Measurements from ENCODE around the gene VOPP1.
"Not testable (repeated sequence)": the region's sequence is repeated elsewhere in the genome, so short reads cannot be mapped to it uniquely, and the experiment has no call there.

VOPP1 gene

GRCh38 chr7:55476852-55477780, 95.2 kb downstream of the VOPP1 start:
- H3K4me3 ChIP-seq (ENCODE audit: low read depth, low read length): no peak overlapping the region
- DNase-seq (ENCODE audit: low read depth): no peak
- TF ChIP-seq, protein P1, sequence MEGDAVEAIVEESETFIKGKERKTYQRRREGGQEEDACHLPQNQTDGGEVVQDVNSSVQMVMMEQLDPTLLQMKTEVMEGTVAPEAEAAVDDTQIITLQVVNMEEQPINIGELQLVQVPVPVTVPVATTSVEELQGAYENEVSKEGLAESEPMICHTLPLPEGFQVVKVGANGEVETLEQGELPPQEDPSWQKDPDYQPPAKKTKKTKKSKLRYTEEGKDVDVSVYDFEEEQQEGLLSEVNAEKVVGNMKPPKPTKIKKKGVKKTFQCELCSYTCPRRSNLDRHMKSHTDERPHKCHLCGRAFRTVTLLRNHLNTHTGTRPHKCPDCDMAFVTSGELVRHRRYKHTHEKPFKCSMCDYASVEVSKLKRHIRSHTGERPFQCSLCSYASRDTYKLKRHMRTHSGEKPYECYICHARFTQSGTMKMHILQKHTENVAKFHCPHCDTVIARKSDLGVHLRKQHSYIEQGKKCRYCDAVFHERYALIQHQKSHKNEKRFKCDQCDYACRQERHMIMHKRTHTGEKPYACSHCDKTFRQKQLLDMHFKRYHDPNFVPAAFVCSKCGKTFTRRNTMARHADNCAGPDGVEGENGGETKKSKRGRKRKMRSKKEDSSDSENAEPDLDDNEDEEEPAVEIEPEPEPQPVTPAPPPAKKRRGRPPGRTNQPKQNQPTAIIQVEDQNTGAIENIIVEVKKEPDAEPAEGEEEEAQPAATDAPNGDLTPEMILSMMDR (IDR thresholded peaks at IDR 0.05; ENCODE audit: low read depth, low read length, missing control alignments): no peak

DNA sequence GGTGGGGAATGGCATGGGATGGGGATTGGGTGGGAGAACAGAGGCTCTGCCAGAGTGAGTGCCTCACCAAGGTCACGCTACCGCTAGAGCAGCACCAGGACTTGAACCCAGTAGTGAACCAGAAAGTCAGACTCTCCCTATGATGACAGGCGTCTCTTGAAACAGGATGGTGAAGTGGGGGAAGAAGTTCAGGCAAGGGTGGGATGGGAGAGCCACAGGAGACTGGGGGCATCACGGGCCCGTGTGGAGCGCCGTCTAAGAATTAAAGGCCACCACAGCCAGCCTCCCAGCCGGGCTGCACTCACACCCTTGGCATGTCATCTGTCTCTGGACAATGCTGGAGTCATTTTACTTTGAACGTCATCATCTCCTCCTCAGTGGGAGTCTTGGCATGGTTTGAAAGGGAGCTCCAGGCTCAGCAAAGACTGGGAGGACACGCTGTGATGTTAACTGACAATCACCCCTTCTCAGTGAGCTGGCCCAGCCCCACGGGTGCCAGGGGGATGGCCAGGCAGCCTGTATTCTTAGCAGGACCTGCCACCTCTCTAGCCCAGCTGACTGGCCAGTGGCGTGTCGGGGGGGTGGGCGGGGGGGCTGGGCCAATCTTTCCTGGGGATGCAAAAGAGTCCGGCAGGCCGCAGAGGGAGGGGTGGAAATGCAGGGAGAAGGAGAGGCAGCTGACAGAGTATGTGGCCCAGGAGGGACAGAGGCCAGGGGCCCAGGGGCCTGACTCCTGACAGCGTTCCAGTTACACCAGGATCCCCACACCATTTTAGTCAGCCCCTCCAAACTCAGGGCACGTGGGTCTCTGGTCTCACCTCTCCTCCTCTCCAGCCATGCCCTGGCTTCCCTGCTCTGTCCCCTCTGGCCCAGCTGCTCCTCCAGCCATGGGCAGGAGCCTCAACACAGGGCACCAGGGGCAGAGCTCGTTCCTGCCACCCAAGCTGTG, 96.2 kb downstream of the VOPP1 start:
- TF ChIP-seq, protein P1 (IDR thresholded peaks at IDR 0.05; ENCODE audit: low read depth, low read length, missing control alignments): no peak
- no peak for DNase-seq (ENCODE audit: low read depth)
- no peak overlapping the region for H3K4me3 ChIP-seq (ENCODE audit: low read depth, low read length)

- no peak overlapping the region for H3K4me3 ChIP-seq (ENCODE audit: low read depth, low read length)
- TF ChIP-seq, protein P1 (IDR thresholded peaks at IDR 0.05; ENCODE audit: low read depth, low read length, missing control alignments): no peak
- no peak for DNase-seq (ENCODE audit: low read depth)
These were observed 97.1 kb downstream of the VOPP1 start for GRCh38 chr7:55474944-55475854.

DNA sequence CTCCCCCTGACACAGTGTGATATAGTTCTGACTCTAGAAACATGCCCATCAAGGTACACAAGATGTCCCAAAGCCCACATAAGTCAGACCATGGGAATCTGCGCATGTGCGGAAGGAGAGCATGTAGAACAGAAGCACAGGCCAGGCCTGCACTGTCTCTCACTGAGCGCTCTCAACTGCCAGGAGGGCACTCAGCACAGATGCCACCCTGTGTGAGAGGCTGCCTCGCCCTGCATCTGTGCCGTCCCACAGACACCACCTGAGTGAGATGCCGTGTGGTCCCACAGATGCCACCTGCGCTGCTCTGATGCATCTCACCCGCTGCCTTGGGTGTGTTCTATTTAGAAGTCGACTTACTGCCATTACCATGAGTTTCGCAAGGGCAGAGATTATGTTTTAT, 98.4 kb downstream of the VOPP1 start:
- TF ChIP-seq, protein P1 (IDR thresholded peaks at IDR 0.05; ENCODE audit: low read depth, low read length, missing control alignments): no peak
- H3K4me3 ChIP-seq (ENCODE audit: low read depth, low read length): no peak overlapping the region
- no peak for DNase-seq (ENCODE audit: low read depth)

DNA sequence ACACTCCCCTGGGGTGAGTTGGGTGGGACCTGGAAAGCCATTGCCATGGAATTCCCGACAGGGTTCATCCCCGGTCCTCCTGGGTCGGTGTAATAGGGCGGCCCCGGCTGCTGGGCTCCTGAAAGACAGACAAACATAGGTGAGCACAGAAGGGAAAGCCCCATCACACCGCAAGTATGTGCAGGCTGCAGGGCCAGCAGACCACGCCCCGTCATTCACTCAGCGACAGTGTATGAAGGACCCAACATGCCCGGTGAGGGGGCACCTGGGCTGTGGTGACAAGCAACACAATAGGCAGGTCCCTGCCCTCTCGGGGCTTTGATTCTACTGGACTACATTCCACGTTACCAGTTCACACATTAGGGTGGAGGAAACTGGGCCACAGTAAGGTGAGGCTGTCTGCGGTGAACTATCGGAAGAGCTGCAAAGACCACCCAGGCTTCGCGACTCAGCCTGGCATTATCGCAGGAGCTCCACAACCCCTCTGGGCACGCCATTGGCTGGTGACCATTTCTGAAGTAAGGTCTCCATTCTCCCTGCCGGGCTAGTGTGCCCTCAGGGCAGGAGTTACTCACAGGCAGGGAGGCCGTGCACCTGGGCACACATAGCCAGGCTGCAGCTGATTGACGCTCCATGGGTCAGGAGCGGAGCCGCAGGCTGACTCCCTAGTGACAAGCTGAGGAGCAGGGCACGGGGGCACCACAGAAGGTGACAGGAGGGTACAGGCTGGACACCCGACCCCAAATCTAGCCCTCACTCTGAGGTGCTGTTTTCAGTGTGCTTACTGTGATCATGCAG, 99.2 kb downstream of the VOPP1 start:
- no peak for DNase-seq (ENCODE audit: low read depth)
- TF ChIP-seq, protein P1 (IDR thresholded peaks at IDR 0.05; ENCODE audit: low read depth, low read length, missing control alignments): no peak
- no peak overlapping the region for H3K4me3 ChIP-seq (ENCODE audit: low read depth, low read length)

DNA sequence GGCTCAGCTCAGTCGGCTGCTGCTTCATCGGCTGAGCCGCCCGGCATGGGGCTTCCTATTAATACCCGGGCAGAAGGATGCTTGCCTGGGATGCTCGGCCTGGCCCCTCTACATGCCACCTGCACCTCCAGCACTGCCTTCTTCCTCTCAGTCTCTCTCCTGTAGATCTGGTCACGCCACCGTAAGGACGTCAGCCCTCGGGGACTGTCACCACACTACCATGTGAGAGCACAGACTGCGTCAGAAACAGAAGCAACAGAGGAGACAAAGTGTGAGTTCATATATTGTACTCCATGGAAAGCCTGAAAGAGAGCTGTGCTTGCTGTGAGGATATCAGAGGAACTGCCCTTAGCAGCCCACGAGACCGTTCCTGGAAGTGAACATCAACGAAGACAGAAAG, 99.9 kb downstream of the VOPP1 start:
- DNase-seq (ENCODE audit: low read depth); H3K4me3 ChIP-seq (ENCODE audit: low read depth, low read length): not testable (repeated sequence)

DNA sequence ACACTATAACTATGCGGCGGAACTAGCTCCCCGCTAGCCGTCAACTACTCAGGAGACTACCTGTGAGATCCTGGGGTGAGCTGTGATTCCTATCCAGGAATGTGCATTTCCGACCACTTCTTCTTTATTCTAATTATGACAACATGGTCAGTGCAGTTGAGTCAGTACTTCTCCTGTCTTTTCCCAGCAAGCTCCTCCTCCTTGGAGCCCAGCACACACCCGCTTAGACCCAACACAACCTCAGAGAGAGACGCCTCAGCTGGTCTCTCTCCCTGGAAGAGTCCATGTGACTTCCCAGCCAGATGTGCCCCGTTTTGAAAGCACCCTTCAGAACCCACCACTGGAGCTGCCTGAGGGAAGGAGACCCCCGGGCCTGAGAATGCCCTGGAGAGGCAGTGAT, 100.7 kb downstream of the VOPP1 start:
- not testable (repeated sequence) for H3K4me3 ChIP-seq (ENCODE audit: low read depth, low read length); DNase-seq (ENCODE audit: low read depth)
